ENCODE data around the gene TPP1.

TPP1 gene

DNA sequence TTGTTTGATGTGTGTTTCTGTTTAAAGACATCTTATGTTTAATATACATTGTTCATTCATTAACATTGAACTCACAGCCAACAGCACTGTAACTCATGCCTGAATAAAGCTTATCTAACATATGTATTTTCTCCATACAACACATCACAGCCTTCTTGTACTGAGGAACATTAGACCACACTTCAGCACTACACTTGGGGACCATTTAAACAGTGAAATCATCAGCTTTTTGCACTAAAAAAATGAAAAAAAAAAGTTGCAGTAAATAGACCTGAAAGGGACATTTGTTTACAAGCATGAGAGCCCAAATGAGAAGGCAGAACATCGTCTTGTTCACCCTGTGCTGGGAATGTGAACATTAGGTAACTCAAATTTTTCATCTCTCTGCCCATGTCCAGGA is 15.3 kb upstream of the TPP1 start:
- Histone ChIP-seq H3K27ac (peak overlapping the region; percentile 84), H3K4me3 (ENCODE audit: low read depth in 1 of 2, low read length in 1 of 2) (no peak overlapping the region), H3K9me3 (no peaks in the 10 kb centered on the region), H3K4me1 (ENCODE audit: control insufficient read depth in 1 of 2, insufficient read depth in 1 of 2, low read depth in 1 of 2, low read length in 1 of 2) (peaks cover 17% of the 10 kb centered on the region in 2 experiments), H3K27me3 (no peaks in the 10 kb centered on the region), H3K36me3 (no peaks in the 10 kb centered on the region)
- TF ChIP-seq, protein P1, sequence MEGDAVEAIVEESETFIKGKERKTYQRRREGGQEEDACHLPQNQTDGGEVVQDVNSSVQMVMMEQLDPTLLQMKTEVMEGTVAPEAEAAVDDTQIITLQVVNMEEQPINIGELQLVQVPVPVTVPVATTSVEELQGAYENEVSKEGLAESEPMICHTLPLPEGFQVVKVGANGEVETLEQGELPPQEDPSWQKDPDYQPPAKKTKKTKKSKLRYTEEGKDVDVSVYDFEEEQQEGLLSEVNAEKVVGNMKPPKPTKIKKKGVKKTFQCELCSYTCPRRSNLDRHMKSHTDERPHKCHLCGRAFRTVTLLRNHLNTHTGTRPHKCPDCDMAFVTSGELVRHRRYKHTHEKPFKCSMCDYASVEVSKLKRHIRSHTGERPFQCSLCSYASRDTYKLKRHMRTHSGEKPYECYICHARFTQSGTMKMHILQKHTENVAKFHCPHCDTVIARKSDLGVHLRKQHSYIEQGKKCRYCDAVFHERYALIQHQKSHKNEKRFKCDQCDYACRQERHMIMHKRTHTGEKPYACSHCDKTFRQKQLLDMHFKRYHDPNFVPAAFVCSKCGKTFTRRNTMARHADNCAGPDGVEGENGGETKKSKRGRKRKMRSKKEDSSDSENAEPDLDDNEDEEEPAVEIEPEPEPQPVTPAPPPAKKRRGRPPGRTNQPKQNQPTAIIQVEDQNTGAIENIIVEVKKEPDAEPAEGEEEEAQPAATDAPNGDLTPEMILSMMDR (IDR thresholded peaks at IDR 0.05), result no peak

DNA sequence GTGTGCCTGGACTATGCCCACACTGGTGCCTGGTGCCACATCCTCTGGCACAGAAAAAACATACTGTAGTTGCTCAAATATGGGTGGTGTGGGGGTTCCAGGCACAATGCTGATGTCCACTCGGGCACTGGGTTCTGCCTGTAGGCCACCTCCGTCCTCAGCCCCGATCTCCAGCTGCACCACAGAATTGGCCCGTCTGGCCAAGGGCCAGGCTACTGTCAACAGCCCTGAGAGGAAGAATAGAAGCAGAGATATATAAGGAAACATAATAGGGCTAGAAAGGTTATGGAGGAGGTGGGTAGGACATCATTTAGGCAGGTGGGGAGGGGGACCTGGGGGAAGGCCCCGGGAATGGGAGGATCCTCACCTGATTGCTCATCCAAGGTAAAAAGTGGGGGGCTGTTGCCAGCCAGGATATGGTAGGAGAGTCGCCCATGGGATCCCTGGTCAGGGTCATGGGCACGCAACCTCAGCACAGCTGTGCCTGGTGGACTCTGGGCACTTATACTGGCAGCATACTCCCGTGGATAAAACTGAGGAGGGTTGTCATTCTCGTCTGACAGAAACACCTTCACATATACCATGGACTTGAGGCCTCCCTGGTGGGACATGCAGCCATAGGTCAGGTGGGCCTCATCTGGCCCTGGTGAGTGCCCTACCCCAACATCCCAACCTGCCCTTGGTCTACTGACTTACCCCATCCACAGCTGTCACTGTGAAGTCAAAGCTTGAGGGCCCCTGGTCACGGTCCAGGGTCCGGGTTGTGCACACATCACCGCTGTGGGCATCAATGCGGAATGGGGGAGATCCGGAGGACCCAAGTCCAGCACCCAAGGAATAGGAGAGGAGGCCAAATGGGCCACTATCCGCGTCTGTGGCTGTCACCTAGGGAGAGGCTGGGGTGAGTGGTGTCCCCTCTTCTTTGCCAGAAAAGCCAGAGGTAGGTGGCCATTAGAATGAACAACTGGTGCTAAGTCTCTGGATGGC is 14.5 kb upstream of the TPP1 start:
- TF ChIP-seq, protein P1 (IDR thresholded peaks at IDR 0.05), result no peak
- no peak overlapping the region for H3K27ac ChIP-seq
- no peak overlapping the region for H3K4me3 ChIP-seq (ENCODE audit: low read depth in 1 of 2, low read length in 1 of 2)
- no peaks in the 10 kb centered on the region for H3K9me3 ChIP-seq
- H3K36me3 ChIP-seq, result no peaks in the 10 kb centered on the region
- H3K27me3 ChIP-seq, result no peaks in the 10 kb centered on the region
- H3K4me1 ChIP-seq (ENCODE audit: control insufficient read depth in 1 of 2, insufficient read depth in 1 of 2, low read depth in 1 of 2, low read length in 1 of 2), result peaks cover 17% of the 10 kb centered on the region in 2 experiments

DNA sequence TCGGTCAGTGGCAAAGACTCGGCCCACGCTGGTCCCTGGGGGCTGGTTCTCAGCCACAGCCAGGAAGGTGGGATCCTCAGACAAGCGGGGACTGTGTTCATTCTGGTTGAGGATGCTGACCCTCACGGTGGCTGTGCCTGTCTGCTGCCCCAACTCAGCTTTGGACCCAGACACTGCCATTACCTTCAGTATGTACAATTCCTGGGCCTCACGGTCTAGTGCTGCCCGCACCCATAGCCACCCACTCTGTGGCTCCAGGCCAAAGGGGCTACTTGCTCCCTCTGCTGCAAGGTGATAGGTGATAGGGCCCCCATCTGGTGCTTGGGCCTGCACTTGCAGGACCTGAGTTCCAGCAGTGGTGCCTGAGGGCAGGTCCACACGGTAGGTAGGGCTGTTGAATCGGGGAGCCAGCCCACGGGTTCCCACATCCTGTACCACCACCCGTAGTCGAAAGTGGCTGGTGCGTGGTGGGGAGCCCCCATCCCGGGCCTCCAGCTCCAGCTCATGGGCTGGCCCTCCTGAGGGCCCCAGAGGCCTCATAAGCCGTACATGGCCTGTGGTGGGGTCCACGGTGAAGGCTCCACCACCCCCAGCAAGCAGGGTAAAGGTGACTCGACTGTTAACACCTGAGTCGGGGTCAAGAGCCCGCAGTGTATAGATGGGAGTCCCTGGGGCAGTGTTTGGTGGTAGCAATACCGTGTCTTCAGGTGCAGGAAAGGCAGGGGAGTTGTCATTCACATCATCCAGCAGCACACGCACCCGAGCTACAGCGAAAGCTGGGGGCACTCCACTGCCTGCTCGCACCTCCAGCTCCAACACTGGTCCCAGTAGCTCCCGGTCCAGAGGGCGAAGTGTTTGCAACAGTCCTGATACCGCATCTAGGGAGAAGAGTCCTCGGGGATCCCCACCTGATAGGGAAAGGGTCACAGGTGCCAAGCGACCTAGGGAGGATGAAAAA is 13.2 kb upstream of the TPP1 start:
- H3K27ac ChIP-seq, result no peak overlapping the region
- no peaks in the 10 kb centered on the region for H3K27me3 ChIP-seq
- H3K9me3 ChIP-seq, result no peaks in the 10 kb centered on the region
- peaks cover 17% of the 10 kb centered on the region in 2 experiments for H3K4me1 ChIP-seq (ENCODE audit: control insufficient read depth in 1 of 2, insufficient read depth in 1 of 2, low read depth in 1 of 2, low read length in 1 of 2)
- no peak overlapping the region for H3K4me3 ChIP-seq (ENCODE audit: low read depth in 1 of 2, low read length in 1 of 2)
- H3K36me3 ChIP-seq, result no peaks in the 10 kb centered on the region
- TF ChIP-seq, protein P1 (IDR thresholded peaks at IDR 0.05), result no peak

DNA sequence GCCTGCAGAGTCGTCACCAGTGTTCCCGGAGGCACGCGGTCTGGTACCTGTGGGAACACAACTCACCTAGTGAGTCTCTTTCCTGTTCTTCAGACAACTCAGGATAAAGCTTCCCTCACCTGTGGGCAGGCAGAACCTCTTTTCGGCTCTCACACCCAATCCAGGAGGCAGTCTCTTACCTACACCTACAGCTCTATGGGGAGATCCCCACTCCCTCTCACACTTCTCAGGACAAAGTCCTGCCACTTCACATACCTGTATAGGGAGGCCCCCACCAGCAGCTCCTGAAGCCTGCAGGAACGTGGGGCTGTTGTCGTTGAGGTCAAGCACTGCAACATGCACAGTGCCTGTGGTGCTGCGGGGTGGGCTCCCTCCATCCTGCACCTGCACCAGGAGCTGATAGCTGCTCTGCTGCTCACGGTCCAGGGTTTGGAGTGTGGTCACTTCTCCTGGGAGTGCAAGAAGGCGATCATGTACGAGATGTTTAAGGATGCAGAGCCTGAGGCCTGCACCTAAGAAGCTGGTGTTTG is 12.2 kb upstream of the TPP1 start:
- H3K36me3 ChIP-seq, result no peaks in the 10 kb centered on the region
- no peak overlapping the region for H3K4me3 ChIP-seq (ENCODE audit: low read depth in 1 of 2, low read length in 1 of 2)
- H3K4me1 ChIP-seq (ENCODE audit: control insufficient read depth in 1 of 2, insufficient read depth in 1 of 2, low read depth in 1 of 2, low read length in 1 of 2), result peaks cover 17% of the 10 kb centered on the region in 2 experiments
- H3K27ac ChIP-seq, result no peak overlapping the region
- H3K27me3 ChIP-seq, result no peaks in the 10 kb centered on the region
- TF ChIP-seq, protein P1 (IDR thresholded peaks at IDR 0.05), result no peak
- H3K9me3 ChIP-seq, result no peaks in the 10 kb centered on the region

DNA sequence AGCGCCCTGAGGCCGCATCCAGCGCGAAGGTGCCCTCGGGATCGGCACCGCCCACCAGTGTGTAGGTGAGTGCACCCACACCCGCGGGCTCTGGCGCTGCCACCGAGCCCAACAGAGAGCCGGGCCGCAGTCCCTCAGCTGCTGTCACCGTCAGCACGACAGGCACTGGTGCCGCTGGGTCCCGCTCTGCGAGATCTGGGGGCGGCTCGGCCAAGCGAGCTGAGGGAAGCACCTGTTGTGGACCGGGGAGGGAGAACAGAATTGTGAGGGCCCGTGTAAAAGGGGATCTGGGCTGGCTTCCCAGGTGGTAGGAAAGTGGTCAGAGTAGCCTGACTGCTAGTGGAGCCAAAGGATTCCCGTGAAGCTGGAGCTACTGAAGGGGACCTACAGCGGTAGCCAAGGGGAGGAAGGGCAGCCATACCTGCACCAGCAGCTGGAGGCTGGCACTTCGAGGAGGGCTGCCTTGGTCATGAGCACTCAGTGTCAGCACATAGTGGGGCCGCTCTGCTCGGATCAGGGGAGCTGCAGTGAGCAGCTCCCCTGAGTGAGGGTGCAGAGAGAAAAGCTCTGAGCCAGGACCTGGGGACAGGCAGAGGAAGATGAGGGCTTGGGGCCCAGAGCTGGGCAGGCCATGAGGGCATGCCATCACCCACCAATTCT is 11.5 kb upstream of the TPP1 start:
- no peak overlapping the region for H3K4me3 ChIP-seq (ENCODE audit: low read depth in 1 of 2, low read length in 1 of 2)
- no peaks in the 10 kb centered on the region for H3K9me3 ChIP-seq
- H3K27ac ChIP-seq, result no peak overlapping the region
- TF ChIP-seq, protein P1 (IDR thresholded peaks at IDR 0.05), result no peak
- H3K27me3 ChIP-seq, result no peaks in the 10 kb centered on the region
- no peaks in the 10 kb centered on the region for H3K36me3 ChIP-seq
- peaks cover 11% of the 10 kb centered on the region in 2 experiments for H3K4me1 ChIP-seq (ENCODE audit: control insufficient read depth in 1 of 2, insufficient read depth in 1 of 2, low read depth in 1 of 2, low read length in 1 of 2)

All from neutrophil (primary cell).